ENCODE measurements around the gene MACF1. TPM values are rescaled to one million over a fixed set of nuclear protein-coding genes. Genes with fewer than 3 reads are reported as not detected.

Gene MACF1
- total and polyA plus RNA-seq, 8 donors = 358 to 484 (median 440) TPM

DNA sequence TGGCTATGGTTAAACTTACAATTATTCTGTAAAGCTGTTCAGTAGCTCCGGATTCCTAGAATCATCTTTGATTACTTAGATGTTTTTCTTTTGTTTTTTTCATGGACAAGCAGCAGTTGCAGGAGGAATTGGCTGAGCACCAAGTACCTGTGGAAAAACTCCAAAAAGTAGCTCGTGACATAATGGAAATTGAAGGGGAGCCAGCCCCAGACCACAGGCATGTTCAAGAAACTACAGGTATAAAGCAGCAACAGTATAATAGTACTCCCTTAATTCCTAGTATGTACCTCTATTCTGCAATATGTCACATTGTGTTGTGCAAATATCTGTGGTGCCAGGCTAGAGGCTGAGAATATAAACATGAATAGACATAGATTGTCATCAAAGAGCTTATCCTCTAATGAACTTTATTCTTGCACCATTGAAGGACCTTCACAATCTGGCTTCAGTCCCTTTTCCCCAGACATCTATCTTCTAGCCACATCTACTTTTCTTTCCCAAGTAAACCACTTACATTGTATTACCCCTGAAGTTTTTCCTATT is 154.6 kb downstream of the MACF1 start:
- Histone ChIP-seq H3K27me3 (no peaks in the 10 kb centered on the region), H3K4me1 (peaks cover 0 to 21% of the 10 kb centered on the region in 2 donors), H3K9me3 (no peaks in the 10 kb centered on the region), H3K36me3 (peaks cover 6 to 100% of the 10 kb centered on the region in 2 donors), H3K27ac (no peak overlapping the region), H3K4me3 (no peak overlapping the region)
- DNase-seq (no peak), ATAC-seq (peak; percentile 40)
- intact Hi-C loops (cut with DNase I) = no loop called here
- TF ChIP-seq CTCF (IDR thresholded peaks at IDR 0.05) = no peak

GRCh38 chr1:39360731-39361130 is 156.2 kb downstream of the MACF1 start:
- Histone ChIP-seq H3K27ac (peak overlapping the region in 1 of 2 donors; percentile 26), H3K36me3 (peaks cover 6 to 97% of the 10 kb centered on the region in 2 donors), H3K27me3 (no peaks in the 10 kb centered on the region), H3K4me3 (no peak overlapping the region), H3K9me3 (no peaks in the 10 kb centered on the region), H3K4me1 (peaks cover 0 to 21% of the 10 kb centered on the region in 2 donors)
- ATAC-seq (no peak), DNase-seq (no peak)
- TF ChIP-seq CTCF (IDR thresholded peaks at IDR 0.05) = no peak
- intact Hi-C loops (cut with DNase I) = no loop called here

DNA sequence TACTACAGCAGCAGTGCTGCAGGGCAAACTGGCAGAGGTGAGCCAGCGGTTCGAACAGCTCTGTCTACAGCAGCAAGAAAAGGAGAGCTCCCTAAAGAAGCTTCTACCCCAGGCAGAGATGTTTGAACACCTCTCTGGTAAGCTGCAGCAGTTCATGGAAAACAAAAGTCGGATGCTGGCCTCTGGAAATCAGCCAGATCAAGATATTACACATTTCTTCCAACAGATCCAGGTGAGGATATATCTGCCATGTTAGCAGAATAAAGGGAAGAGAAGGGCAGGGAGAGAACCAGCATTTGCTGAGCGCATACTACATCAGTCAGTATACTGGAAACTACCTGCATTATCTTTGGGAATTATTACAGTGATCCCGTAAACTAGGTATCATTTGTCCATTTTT is 157.0 kb downstream of the MACF1 start:
- H3K27ac ChIP-seq = peak overlapping the region in 1 of 2 donors; percentile 26
- TF ChIP-seq CTCF (IDR thresholded peaks at IDR 0.05) = no peak
- intact Hi-C loops (cut with DNase I) = no loop called here
- no peak for ATAC-seq
- peaks cover 0 to 21% of the 10 kb centered on the region in 2 donors for H3K4me1 ChIP-seq
- H3K36me3 ChIP-seq = peaks cover 6 to 97% of the 10 kb centered on the region in 2 donors
- H3K9me3 ChIP-seq = no peaks in the 10 kb centered on the region
- H3K4me3 ChIP-seq = no peak overlapping the region
- no peak for DNase-seq
- H3K27me3 ChIP-seq = no peaks in the 10 kb centered on the region

DNA sequence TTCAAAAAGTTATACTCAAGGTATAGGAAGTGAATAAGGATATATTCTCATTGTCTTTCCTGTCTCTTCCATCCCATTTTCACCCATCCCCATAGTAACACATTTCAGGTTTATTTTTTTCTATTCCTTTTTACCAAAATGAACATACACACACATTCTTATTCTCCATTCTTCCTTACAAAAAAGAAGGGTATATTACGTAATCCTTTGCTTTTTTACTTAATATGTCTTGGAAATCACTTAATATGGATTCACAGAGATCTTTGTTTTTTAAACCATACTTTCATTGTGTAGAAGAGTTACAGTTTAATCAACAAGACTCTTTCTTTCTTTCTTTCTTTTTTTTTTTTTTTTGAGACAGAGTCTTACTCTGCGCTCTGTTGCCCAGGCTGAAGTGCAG is 158.8 kb downstream of the MACF1 start:
- TF ChIP-seq CTCF (IDR thresholded peaks at IDR 0.05) = no peak
- DNase-seq = no peak
- Histone ChIP-seq H3K36me3 (peaks cover 6 to 97% of the 10 kb centered on the region in 2 donors), H3K27me3 (no peaks in the 10 kb centered on the region), H3K4me1 (peaks cover 0 to 21% of the 10 kb centered on the region in 2 donors), H3K27ac (no peak overlapping the region), H3K9me3 (no peaks in the 10 kb centered on the region), H3K4me3 (no peak overlapping the region)
- intact Hi-C loops (cut with DNase I) = no loop called here
- no peak for ATAC-seq

GRCh38 chr1:39368045-39368444 is 163.6 kb downstream of the MACF1 start:
- no peaks in the 10 kb centered on the region for H3K27me3 ChIP-seq
- H3K36me3 ChIP-seq = peaks cover 0 to 97% of the 10 kb centered on the region in 2 donors
- H3K4me1 ChIP-seq = no peaks in the 10 kb centered on the region
- no peak for DNase-seq
- ATAC-seq = no peak
- TF ChIP-seq CTCF (IDR thresholded peaks at IDR 0.05) = no peak
- no peak overlapping the region for H3K4me3 ChIP-seq
- no peak overlapping the region for H3K27ac ChIP-seq
- intact Hi-C loops (cut with DNase I) = no loop called here
- H3K9me3 ChIP-seq = no peaks in the 10 kb centered on the region

All from left lung (tissue), 10 donors.